Activated T-cell treated with anti-CD3 and anti-CD28 coated beads for 24 hours (primary cell): ENCODE measurements around the gene ZNF689.
"Not testable (repeated sequence)": the region's sequence is repeated elsewhere in the genome, so short reads cannot be mapped to it uniquely, and the experiment has no call there.

ENCODE experiments used
- DNase-seq: peaks from one replicate; pipeline ENCODE4 v3.0.0-alpha.2; 2020; ENCODE audit warnings: low read depth

The ZNF689 gene

DNA sequence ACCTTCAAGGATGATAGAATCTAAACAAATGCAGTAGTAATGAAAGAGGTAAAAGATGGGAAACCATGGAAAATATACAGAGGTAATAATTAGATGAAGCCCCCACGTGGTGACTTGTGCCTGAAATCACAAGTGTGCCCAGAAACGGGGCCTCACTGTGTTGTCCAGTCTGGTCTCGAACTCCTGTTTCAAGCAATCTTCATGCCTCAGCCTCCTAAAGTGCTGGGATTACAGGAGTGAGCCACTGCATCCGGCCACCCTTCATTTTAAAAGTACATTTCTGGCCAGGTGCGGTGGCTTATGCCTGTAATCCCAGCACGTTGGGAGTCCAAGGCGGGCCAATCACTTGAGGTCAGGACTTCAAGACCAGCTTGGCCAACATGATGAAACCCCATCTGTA lies 26.4 kb upstream of the ZNF689 start:
- no peak for DNase-seq

DNA sequence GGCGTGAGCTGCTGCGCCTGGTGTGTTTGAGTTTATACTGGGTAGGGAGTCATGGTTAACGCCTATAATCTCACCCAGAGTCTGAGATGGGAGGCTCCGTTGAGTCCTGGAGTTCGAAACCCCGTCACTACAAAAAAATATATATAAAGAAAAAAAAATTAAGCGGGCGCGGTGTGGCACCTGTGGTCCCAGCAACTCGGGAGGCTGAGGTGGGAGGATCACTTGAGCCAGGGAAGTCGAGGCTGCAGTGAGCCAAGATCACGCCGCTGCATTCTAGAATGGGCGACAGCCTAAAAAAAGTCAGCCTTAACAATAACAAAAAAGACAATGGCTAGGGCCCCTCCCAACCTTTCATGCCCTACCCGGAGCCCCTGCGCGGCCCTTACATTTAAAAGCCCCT lies 23.3 kb upstream of the ZNF689 start:
- no peak for DNase-seq

DNA sequence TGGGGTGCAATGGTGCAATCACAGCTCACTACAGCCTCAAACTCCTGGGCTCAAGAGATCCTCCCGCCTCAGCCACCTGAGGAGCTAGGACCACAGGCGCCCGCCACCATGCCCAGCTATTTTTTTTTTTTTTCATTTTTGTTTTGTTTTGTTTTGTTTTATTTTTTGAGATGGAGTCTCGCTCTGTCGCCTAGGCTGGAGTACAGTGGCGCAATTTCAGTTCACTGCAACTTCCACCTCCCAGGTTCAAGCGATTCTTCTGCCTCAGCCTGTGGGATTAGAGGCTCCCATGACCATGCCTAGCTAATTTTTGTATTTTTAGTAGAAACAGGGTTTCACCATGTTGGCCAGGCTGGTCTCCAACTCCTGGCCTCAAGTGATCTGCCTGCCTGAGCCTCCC lies 22.3 kb upstream of the ZNF689 start:
- not testable (repeated sequence) for DNase-seq

DNA sequence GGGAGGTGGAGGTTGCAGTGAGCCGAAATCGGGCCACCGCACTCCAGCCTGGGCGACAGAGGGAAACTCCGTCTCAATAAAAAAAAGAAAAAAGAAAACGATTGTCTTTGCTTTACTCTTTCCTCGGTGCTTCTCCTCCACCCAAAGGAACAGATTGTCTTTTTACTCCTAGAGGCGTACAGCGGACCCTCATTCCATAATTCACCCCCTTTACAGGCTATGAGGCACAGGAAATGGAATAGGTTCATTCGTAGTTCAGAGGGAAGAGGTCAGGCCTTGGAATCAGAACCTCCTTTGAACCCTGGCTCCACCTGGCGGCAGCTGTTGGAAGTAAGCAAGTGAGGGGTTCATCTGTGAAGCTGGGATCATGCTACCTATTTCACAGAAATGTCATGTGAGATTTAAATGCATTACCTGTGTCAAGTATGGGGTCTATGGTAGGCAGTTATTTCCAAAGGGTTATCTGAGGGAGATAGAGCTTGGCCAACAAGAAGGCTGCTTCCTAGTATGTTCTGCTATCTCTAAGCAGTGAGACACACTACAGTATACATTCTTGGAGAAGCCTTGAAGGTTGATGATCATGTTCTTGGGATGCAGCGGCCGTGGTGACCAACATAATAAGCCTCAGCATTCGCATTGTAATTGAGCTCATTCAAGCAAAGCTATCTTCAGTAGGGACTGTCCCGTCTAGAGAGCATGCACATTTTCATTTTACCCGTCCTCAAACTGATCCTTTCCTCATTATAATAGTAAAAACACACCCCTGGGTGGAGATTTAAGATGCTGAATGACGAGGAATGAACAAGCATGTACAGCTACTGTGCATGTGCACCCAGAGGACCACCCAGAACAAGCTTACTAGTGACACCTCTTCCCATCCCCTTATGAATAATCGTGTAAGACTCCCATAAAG lies 18.7 kb upstream of the ZNF689 start:
- DNase-seq, result peak; percentile 84

DNA sequence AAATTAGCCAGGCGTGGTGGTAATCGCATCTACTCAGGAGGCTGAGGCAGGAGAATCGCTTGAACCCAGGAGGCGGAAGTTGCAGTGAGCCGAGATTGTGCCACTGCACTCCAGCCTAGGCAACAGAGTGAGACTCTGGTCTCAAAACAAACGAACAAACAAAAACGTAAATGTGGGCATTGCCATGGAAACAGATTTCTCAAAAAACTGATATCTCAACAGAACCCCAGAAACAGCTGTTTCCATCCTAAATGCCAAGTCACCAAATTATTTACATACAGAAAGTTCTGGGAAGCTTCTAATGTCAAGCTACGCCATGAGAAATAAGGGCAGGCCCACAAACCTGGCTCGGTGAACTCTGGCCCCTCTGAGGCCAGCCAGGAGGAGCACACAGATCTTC lies 16.0 kb upstream of the ZNF689 start:
- DNase-seq, result no peak

DNA sequence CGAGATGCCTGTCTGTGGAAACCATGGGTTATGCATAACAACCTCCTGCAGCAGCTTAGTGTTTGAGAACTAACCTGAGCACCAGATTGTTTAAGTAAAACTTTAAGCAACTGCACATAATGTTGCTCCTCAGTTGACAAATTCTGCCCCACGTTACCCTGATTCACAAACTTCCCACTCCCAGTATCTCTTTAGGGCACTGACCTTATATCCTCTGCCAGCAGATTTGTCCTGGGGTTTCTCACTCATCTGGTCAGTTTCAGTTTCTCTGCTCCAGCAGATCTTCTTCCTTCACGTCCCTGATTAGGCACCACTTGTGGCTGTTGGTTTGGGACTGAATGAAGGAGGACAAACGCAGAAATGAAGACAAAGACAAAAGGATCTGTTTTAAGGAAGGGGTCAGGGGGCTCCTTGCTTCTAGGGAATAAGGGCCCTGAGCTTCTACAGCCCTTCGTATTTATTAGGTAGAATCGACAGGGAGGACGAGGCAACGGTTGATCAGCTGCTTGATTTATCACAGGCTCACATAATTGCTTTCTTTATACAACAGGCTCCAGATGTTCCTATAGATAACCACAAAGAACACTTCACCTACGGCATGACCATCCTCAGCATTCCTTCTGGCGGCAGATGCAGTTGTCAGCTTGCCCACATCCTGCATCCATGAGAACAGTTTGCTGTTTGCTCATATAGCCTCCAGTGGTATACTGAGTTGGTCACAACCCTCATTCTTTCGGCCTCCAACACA lies 13.5 kb upstream of the ZNF689 start:
- no peak for DNase-seq

DNA sequence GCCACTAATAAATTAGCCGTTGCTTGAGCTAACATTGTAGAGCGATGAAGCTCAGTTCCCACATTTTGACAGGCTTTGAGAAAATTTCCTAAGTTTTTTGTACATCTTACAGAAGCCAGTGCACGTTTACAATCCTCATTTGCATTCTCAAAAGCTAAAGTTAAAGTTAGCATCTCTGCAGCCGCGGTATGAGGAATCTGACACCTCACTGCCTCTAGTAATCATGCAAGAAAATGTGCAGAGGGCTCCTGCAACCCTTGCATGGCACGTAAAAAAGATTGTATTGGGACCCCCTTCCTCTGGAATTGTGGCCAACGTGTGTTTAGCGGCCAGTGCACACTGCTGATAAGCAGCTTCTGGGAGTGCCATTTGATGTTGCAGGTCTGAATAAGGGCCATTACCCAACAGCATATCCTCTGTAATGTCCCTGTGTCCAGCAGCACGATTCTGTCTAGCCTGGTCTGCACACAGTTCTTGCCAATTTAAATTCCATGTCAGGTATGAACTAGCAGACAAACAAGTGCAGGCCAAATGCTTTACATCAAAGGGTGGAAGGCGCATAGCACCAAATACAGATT lies 12.4 kb upstream of the ZNF689 start:
- no peak for DNase-seq

DNA sequence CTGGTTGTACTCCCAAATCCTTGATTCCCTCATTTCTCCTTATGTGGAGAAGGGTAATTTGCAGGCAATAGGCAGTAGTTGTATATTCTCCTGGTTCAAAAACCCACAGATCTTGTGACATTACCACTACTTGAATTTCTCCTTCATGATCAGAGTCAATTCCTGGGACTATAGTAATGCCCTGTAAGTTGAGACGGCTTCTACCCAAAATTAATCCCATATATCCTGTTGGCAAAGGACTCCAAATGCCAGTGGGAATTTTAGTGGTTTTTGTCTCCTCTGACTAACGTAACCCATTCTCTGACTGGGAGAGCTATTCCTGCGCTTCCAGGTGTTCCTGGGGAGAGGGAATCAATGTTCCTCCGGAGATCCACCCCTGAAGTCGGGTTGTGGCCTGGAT lies 11.6 kb upstream of the ZNF689 start:
- no peak for DNase-seq

DNA sequence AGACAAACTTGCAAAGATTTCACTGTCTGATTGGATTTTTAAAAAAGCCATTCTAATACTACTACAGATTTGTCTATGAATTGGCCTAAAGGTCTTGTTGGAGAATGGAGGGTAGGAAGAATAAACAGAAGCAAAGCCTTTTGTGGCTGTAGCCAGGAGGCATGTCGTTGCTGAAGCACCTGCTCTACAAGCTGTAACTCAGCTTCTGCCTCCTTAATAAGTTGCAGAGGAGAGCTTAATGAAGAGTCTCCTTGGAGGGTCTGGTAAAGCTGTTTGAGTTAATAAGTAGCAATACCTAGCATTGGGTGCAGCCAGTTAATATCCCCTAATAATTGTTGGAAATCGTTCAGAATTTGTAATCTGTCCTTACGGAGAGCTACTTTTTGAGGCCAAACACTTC lies 10.0 kb upstream of the ZNF689 start:
- DNase-seq, result no peak

DNA sequence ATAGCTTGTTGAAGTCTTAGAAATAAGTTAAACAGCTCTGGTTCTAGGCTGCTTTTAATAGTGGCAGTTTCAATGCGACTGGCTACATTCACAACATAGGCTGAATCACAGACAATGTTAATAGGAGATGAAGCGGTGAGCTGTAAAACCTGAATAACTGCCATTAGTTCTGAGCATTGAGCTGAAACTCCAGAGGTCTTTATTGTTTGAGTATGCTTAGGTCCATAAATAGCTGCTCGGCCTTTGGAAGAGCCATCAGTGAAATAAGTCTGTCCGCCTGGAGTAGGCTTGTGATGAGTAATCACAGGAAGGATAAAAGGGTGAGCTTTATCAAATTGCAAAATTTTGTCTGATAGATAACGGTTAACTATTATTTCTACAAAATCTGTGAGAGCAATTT lies 9.4 kb upstream of the ZNF689 start:
- DNase-seq, result no peak

DNA sequence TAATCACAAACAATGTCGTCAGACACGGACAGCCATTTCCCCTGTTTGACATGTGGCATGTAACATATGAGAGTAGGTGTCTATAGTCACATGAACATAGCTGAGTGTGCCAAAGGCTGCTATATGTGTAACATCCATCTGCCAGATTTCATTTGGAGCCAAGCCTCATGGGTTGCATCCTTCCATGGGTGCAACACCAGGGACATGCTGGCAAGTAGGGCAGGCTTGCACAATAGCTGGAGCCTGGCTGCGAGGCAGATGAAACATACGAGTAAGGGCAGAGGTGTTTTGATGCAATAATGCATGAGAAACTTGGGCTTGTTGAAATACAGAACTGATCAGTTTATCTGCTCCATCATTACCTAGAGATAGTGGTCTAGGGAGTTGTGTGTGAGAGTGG lies 9.0 kb upstream of the ZNF689 start:
- no peak for DNase-seq

DNA sequence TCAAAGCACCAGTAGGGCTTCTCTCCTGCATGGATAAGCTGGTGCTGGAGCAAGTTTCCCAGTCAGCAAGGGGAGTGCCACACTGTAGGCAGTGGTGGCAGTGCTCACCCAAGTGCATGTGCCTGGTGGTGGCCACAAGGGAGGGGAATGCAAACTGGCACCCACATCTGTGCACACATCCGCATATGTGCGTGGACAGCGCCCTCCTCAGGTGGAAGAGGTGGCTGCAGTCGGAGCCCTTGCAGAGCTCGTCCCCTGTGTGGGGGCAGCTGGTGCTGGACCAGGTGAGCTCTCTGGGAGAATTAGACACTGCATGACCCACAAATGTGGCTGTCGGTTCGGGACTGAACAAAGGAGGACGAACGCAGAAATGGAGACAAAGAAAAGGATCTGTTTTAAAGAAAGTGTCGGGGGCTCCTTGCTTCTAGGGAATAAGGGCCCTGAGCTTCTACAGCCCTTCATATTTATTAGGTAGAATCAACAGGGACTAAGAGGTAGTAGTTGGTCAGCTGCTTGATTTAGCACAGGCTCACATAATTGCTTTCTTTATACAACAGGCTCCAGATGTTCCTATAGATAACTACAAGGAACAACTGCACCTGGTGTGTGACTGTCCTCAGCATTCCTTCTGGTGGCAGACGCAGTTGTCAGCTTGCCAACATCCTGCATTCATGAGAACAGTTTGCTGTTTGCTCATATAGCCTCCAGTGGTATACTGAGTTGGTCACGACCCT lies 5.3 kb upstream of the ZNF689 start:
- peak; percentile 58 for DNase-seq

DNA sequence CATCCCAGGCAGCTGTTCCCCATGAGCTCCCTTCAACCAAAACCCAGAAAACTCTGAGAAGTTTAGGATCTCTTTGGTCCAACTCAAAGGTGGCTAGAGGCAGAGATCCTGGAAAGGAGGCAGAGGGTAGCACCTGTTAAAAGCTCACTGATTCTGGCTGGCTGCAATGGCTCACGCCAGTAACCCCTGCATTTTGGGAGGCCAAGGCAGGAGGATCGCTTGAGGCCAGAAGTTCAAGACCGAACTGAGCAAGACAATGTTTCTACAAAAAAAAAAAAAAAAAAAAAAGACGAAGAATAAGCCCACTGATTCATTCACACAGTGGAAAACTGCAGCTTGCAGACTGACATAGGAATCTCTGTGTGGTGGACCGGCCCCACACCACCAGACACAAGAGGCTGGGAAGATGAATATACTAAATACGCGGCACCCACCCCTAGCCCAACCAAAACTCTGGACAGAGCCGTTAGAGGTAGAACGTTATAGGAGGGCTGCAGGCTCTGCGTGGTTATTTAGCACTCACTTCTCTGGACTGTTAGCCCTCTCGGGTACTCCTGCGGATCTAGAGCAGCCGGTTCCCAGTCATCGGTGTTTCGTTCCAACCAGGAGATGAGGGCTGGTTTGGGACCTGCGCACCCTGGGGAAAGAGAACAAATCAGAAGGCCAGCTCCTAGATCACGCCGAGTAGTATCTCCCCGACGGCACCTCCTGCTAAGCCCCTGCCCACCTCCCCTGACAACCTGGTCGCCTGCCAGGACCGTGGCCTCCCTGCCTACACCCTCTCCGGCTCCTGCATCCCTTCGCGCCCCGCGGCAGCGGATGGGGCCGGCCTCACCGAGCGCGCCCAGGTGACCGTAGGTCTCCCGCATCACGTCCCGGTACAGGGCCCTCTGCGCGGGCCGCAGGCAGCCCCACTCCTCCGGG lies 925 bp downstream of the ZNF689 start:
- DNase-seq, result no peak

DNA sequence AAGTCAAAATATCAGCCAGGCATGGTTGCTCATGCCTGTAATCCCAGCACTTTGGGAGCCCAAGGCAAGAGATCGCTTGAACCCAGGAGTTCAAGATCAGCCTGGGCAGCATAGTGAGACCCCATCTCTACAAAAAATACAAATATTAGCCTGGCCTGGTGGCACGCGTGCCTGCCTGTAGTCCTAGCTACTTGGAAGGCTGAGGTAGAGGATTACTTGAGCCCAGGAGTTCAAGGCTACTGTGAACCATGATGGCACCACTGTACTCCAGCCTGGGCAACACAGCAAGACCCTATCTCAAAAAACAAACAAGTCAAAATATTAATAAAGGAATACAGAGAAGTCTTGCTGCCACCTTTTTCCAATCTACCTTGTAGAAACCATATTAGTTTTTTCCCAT lies 4.2 kb downstream of the ZNF689 start:
- no peak for DNase-seq

DNA sequence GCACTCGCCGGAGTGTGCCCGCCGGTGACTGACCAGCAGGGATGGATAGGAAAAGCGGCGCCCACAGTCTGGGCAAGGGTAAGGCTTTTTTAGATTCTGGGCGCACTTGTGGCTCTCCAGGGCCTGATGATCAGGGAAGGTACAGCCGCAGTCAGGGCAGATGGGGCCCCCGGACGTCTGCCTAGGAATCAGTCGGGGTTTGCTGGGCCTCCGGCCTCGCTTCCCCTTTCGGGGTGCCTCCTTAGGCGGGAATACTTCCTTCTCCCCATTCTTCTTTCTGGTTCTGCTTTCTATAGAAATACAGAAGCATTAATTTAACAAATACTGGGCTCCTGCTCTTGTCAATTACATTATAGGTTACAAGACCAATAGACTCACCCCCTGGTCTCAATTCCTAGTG lies 5.0 kb downstream of the ZNF689 start:
- no peak for DNase-seq

DNA sequence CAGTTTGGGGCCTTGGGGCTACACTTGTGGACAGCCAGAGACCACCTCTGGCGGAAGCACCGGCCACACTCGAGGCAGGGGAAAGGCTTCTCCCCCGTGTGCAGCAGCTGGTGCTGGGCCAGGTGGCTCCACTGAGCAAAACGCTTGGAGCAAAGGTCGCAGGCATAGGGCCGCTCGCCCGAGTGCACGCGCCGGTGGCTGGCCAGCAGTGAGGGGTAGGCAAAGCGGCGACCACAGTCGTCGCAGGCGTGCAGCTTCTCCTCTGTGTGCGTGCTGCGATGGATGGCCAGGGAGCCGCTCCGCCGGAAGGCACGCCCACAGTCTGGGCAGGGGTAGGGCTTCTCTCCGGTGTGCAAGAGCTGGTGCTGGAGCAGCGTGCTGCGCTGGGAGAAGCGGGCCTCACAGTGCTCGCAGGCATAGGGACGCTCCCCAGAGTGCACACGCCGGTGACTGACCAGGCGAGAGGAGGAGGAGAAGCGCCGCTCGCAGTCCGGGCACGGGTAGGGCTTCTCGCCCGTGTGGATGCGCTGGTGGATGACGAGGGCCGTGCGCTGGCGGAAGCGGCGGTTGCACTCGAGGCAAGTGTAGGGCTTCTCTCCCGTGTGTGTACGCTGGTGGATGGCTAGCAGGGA lies 5.8 kb downstream of the ZNF689 start:
- DNase-seq, result no peak

DNA sequence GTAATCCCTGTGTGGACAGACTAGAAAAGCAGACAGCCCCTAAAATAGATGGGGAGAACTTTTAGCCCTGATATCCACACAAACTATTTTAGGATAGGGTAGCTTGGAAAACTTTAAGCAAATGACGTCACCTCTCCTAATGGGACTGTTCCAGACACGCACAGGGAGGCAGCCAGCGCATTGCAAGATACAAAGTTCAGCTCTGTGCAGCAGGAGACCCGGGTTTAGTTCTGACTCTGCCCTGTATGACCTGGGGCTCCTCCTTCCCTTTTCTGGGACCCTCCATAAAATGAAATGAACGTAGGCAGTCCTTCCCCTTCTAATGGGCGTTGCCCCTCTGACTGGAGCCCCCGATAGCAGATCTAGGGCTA lies 6.3 kb downstream of the ZNF689 start:
- DNase-seq, result no peak

DNA sequence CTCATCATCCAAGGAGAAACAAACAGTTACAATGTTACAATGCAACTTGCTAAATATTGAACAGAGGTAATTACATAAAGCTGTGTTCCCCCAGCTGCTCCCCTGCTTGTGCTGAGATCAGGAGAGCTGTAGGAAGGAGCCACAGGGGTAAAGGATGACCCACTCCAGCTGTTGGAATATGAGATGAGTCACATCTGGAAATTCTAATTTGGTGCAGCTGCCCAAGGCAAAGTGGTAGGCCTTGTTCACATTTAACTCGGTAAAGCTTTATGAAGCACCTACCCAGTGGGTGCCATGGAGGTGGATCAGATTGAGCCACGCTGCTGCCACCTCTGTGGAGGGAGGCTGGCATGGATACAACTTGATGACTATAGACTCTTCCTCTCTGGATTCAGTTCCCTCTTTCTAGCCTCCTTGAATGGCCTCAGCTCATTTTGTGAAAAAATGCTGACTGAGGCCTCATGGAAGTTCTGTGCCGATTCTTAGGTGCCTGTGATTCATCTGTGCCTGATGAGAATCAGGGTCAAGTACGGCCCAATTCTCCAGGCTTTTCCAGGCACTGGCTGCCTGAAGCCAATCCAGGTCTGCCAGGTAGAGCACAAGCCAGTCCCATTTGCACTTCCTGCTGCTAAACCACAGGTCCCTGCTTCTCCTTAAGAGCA lies 7.4 kb downstream of the ZNF689 start:
- DNase-seq, result no peak

DNA sequence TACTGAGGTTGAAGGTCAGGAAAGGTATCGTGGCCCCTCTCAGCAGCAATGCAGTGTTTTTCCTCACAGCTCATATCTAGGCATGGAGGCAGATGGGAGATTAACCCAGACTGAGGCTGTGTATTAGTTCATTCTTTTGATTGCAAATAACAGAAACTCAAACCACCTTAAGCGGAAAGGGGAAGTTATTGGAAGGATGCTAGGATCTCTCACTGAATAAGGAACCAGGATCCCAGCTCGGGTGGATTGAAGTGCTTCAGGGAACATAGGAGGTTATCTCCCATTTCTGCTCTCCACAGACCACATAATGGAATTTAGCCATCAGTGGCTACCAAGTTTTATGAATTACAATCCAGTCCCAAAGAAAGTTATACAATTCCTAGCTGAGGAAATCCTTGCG lies 8.2 kb downstream of the ZNF689 start:
- no peak for DNase-seq

DNA sequence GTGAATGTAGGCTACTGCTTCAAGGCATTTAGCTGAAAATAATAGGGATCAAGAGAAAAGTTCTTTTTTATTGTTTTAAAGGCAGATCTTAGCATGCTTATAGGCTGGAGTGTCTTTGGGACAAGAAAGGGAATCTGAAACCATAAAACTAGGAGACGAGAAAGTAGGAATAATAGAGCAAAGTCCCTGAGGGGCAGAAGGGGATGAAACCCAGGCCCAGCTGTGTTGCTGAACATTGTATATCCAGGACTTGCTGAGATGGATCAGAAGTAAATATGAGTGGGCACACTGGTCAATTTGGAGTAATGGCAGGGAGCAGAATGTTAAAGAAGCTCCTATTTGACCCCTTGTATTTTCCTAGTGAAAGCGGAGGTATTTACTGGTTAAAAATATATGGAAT lies 9.3 kb downstream of the ZNF689 start:
- DNase-seq, result no peak
